GM12892 (cell line): Measurements from ENCODE around the gene PDCD10.

Experiments
- POLR2A ChIP-seq: IDR thresholded peaks from 2 replicates; pipeline ENCODE4 v1.6.1; 2011; ENCODE audit warnings: low read depth, low read length, control low read depth
- POLR2AphosphoS5 ChIP-seq: IDR thresholded peaks from 2 replicates; pipeline ENCODE4 v1.6.1; 2011; ENCODE audit warnings: low read depth, low read length, control low read depth

DNA sequence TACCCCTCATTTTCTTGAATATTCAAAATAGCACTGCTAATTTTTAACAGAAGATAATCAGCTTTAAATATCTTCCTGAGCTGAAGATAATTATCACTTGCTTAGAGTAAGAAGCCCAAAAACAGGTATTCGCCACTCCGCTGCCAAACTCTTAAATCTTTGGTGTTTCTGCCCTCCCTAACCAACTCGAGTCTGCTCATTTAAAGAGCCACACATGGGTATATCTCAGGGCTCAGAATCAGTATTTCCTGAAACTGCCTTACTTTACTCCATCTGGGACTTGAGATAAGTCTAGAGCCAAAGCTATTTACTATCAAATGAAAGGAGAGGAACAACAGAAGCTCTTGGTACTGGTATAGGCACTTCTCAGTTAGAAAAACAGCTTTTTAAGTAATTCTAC, 10.8 kb downstream of the PDCD10 start:
- TF ChIP-seq POLR2A (no peak), POLR2AphosphoS5 (no peak)
